Left lung (tissue), 10 donors: Measurements from ENCODE around the gene ANO2. TPM values are rescaled to one million over a fixed set of nuclear protein-coding genes. Genes with fewer than 3 reads are reported as not detected.

ENCODE experiments used
- ATAC-seq: fragments of 200-7000 bp; cut with Tn5 transposase; one replicate; pipeline ENCODE4 v1.9.1; 2020; ENCODE audit warnings: moderate library complexity
- DNase-seq, 4 donors: peaks; one replicate each; pipeline ENCODE4 v3.0.0-alpha.2; 2013 to 2020
- H3K27ac ChIP-seq, 2 donors: fragments of 200-600 bp; sonication (generic) in 1 of 2; one replicate each; pipeline versions ENCODE4 v1.5.0 to v1.8.0; 2020 to 2021
- H3K27me3 ChIP-seq, 2 donors: fragments of 200-600 bp; sonication (generic) in 1 of 2; one replicate each; pipeline versions ENCODE4 v1.5.0 to v1.8.0; 2020 to 2021
- H3K36me3 ChIP-seq, 2 donors: fragments of 200-600 bp; sonication (generic) in 1 of 2; one replicate each; pipeline versions ENCODE4 v1.5.0 to v1.8.0; 2020 to 2021
- H3K4me1 ChIP-seq, 2 donors: fragments of 200-600 bp; one replicate each; pipeline ENCODE4 v1.8.0; 2021
- H3K4me3 ChIP-seq, 2 donors: fragments of 200-600 bp; sonication (generic) in 1 of 2; one replicate each; pipeline versions ENCODE4 v1.5.0 to v1.8.0; 2020 to 2021; ENCODE audit warnings: mild to moderate bottlenecking in 1 of 2
- H3K9me3 ChIP-seq, 2 donors: fragments of 200-600 bp; sonication (generic) in 1 of 2; one replicate each; pipeline versions ENCODE4 v1.5.0 to v1.8.0; 2020 to 2021
- CTCF ChIP-seq, 2 donors: fragments of 200-600 bp; sonication (generic) in 1 of 2; IDR thresholded peaks; one replicate each; pipeline versions ENCODE4 v1.5.0 to v1.8.0; 2021; ENCODE audit warnings: antibody characterized with exemption in 2 of 2
- intact Hi-C, 2 donors: fragments of 100-400 bp; cut with DNase I; formaldehyde crosslinking; loops; one replicate each; pipeline versions ENCODE4 v1.11.2 to v1.14.2; 2022
- polyA plus RNA-seq, 6 donors: library from polyadenylated mRNA; unstranded; fragments of 120-200 nt; gene quantifications; one replicate each; pipeline ENCODE4 v1.2.1, GENCODE V29; 2013; ENCODE audit not compliant: insufficient read length in 6 of 6
- total RNA-seq, 2 donors: library from RNA; stranded (reverse); fragmentation: NEBNext Ultra II Directional; extraction: Animal tissue kit (Norgen Biotek cat#: 25700); gene quantifications; one replicate each; pipeline ENCODE4 v1.2.1, GENCODE V29; 2021
- donor health status: DM: no; HTN: yes; CAD: no.
- donor health status: DM: no; HTN: no; CAD: no.

The ANO2 gene
- total and polyA plus RNA-seq, 8 donors = 3.4 to 10.5 (median 6.1) TPM

- Histone ChIP-seq H3K4me3 (no peak overlapping the region), H3K27ac (no peak overlapping the region), H3K36me3 (no peaks in the 10 kb centered on the region), H3K4me1 (no peaks in the 10 kb centered on the region), H3K27me3 (peaks cover 0 to 15% of the 10 kb centered on the region in 2 donors), H3K9me3 (no peaks in the 10 kb centered on the region)
- DNase-seq (no peak), ATAC-seq (no peak)
- intact Hi-C loops = no loop called here
- TF ChIP-seq CTCF (IDR thresholded peaks at IDR 0.05) = no peak
These were observed 34.1 kb downstream of the ANO2 start for GRCh38 chr12:5910790-5911548.

GRCh38 chr12:5909560-5909959, 35.5 kb downstream of the ANO2 start:
- Histone ChIP-seq H3K4me3 (no peak overlapping the region), H3K27me3 (peaks cover 0 to 15% of the 10 kb centered on the region in 2 donors), H3K4me1 (no peaks in the 10 kb centered on the region), H3K27ac (no peak overlapping the region), H3K9me3 (no peaks in the 10 kb centered on the region), H3K36me3 (no peaks in the 10 kb centered on the region)
- intact Hi-C loops = no loop called here
- ATAC-seq = no peak
- TF ChIP-seq CTCF (IDR thresholded peaks at IDR 0.05) = no peak
- DNase-seq = no peak

GRCh38 chr12:5908251-5908650, 36.8 kb downstream of the ANO2 start:
- Histone ChIP-seq H3K9me3 (no peaks in the 10 kb centered on the region), H3K4me3 (no peak overlapping the region), H3K27ac (no peak overlapping the region), H3K27me3 (peaks cover 0 to 14% of the 10 kb centered on the region in 2 donors), H3K4me1 (no peaks in the 10 kb centered on the region), H3K36me3 (no peaks in the 10 kb centered on the region)
- no peak for TF ChIP-seq CTCF (IDR thresholded peaks at IDR 0.05)
- DNase-seq (no peak), ATAC-seq (no peak)
- intact Hi-C loops = no loop called here

- H3K27me3 ChIP-seq = peaks cover 0 to 10% of the 10 kb centered on the region in 2 donors
- no peak for ATAC-seq
- no peaks in the 10 kb centered on the region for H3K9me3 ChIP-seq
- DNase-seq = no peak
- H3K36me3 ChIP-seq = no peaks in the 10 kb centered on the region
- H3K4me3 ChIP-seq = no peak overlapping the region
- H3K4me1 ChIP-seq = no peaks in the 10 kb centered on the region
- TF ChIP-seq CTCF (IDR thresholded peaks at IDR 0.05) = no peak
- intact Hi-C loops = no loop called here
- no peak overlapping the region for H3K27ac ChIP-seq
These were observed 37.3 kb downstream of the ANO2 start for GRCh38 chr12:5907807-5908206.

GRCh38 chr12:5905757-5906156, 39.3 kb downstream of the ANO2 start:
- TF ChIP-seq CTCF (IDR thresholded peaks at IDR 0.05) = no peak
- Histone ChIP-seq H3K27me3 (no peaks in the 10 kb centered on the region), H3K36me3 (no peaks in the 10 kb centered on the region)

More at GRCh38 chr12:5905757-5906156, 39.3 kb downstream of the ANO2 start:
- intact Hi-C loops = no loop called here
- H3K9me3 ChIP-seq = no peaks in the 10 kb centered on the region
- ATAC-seq = no peak
- H3K27ac ChIP-seq = no peak overlapping the region
- no peak overlapping the region for H3K4me3 ChIP-seq
- H3K4me1 ChIP-seq = no peaks in the 10 kb centered on the region
- DNase-seq = no peak
